Astrocyte (in vitro differentiated cells and primary cell): ENCODE results near the gene NEK6.

Experiments
- CTCF ChIP-seq: IDR thresholded peaks from 2 replicates; pipeline ENCODE4 v1.5.1; 2011; ENCODE audit warnings: low read depth, mild to moderate bottlenecking, inconsistent platforms, low read length, moderate library complexity; ENCODE audit not compliant: insufficient read depth
- EZH2 ChIP-seq: IDR thresholded peaks from 2 replicates; pipeline ENCODE4 v1.6.1; 2012; ENCODE audit warnings: mild to moderate bottlenecking, low read length, inconsistent platforms; ENCODE audit not compliant: insufficient read depth

DNA sequence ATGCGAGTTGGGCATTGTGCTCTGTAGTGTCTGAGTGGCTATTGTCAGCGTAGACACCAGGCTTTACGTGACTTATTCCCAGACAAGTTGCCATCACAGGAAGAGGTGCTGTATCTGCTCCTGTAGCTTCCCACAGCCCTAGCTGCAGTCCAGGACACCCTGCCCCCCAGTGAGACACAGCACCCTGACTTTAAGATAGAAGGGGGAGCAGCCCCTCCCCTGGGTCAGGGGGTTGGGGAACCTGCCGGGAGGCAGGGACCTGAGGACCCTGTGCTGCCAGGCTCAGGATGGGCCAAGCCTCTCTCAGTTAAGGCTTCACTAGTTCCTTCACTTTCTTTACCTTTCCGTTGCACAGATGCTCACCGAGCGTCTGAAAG is 75.4 kb downstream of the NEK6 start:
- TF ChIP-seq CTCF: no peak
- TF ChIP-seq EZH2: no peak
